ENCODE data around the gene DOC2A.

DNA sequence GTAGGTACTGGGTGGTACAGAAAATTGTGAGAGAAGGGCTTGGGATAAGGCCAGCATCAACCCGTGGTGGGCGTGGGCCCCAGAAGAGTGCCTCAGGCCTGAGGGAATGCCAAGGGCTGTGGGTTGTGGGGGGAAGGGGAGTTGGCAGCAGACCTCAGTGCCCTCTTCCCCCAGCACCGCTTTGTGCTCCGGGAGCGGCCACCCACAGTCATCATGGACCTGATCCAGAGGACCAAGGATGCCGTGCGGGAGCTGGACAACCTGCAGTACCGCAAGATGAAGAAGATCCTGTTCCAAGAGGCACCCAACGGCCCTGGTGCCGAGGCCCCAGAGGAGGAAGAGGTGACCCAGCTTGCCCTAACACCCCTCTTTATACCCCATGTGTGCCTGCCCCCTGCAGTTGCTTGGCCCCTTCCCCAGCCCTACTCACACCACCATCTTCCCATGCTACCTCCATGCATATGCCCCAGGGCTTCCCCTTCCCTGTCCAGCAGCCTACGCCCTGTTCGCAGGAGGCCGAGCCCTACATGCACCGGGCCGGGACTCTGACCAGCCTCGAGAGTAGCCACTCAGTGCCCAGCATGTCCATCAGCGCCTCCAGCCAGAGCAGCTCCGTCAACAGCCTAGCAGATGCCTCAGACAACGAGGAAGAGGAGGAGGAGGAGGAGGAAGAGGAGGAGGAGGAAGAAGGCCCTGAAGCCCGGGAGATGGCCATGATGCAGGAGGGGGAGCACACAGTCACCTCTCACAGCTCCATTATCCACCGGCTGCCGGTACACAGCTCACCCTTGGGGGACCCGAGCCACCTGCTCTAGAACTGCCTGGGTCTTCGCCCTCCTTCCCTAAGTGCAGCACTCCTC lies 28.0 kb downstream of the DOC2A start:
- TF ChIP-seq, protein P1, sequence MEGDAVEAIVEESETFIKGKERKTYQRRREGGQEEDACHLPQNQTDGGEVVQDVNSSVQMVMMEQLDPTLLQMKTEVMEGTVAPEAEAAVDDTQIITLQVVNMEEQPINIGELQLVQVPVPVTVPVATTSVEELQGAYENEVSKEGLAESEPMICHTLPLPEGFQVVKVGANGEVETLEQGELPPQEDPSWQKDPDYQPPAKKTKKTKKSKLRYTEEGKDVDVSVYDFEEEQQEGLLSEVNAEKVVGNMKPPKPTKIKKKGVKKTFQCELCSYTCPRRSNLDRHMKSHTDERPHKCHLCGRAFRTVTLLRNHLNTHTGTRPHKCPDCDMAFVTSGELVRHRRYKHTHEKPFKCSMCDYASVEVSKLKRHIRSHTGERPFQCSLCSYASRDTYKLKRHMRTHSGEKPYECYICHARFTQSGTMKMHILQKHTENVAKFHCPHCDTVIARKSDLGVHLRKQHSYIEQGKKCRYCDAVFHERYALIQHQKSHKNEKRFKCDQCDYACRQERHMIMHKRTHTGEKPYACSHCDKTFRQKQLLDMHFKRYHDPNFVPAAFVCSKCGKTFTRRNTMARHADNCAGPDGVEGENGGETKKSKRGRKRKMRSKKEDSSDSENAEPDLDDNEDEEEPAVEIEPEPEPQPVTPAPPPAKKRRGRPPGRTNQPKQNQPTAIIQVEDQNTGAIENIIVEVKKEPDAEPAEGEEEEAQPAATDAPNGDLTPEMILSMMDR (IDR thresholded peaks at IDR 0.05; ENCODE audit: low read length), result no peak
- no peak for TF ChIP-seq EZH2 (IDR thresholded peaks at IDR 0.05; ENCODE audit: borderline replicate concordance, low read length)
